GM13976 (cell line): ENCODE data around the gene ATXN1.

Source experiments
- DNase-seq: peaks from one replicate; pipeline ENCODE4 v3.0.0; 2012; ENCODE audit warnings: low spot score
- in situ Hi-C: fragments of 300-500 bp; cut with MboI; formaldehyde crosslinking; loops from one replicate; pipeline ENCODE4 v1.12.0; 2022; ENCODE audit warnings: low sequenced_read_pairs, mixed read lengths, inconsistent platforms; ENCODE audit not compliant: unreplicated experiment
- TF ChIP-seq, protein P1 (sequence below): IDR thresholded peaks from 2 replicates; pipeline ENCODE4 v1.5.1; 2012; ENCODE audit warnings: borderline replicate concordance, mild to moderate bottlenecking; ENCODE audit not compliant: insufficient read depth; ENCODE audit errors: extremely low read depth, missing control alignments, control extremely low read depth

ATXN1 gene

DNA sequence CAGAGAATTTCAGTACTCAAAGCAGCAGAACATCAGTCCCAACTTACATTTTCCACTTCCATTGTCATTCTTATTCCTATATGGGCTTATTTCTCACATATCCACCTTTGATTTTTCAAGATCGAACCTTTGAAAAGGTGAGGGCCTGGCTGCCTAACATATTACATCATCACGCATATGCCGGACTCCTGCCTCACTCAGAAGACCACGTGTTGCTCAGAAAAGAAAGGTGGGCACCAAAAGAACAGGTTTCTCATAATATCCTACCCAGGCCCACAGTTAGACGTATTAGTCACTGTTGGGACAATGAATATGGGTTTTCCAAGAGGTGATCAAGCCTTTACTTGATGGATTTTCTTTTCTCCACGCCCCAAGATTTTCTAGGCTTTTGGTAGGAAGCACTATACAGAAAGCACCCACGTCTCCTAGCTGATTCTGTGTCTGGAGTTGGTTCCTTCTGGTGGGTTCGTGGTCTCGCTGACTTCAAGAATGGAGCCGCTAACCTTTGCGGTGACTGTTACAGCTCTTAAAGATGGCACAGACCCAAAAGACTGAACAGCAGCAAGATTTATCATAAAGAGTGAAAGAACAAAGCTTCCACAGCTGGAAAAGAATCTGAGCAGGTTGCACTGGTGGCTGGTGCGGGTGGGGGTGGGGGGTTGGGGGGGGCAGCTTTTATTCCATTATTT, 168.9 kb downstream of the ATXN1 start:
- in situ Hi-C loops: no loop called here
- no peak for DNase-seq
- TF ChIP-seq, protein P1, sequence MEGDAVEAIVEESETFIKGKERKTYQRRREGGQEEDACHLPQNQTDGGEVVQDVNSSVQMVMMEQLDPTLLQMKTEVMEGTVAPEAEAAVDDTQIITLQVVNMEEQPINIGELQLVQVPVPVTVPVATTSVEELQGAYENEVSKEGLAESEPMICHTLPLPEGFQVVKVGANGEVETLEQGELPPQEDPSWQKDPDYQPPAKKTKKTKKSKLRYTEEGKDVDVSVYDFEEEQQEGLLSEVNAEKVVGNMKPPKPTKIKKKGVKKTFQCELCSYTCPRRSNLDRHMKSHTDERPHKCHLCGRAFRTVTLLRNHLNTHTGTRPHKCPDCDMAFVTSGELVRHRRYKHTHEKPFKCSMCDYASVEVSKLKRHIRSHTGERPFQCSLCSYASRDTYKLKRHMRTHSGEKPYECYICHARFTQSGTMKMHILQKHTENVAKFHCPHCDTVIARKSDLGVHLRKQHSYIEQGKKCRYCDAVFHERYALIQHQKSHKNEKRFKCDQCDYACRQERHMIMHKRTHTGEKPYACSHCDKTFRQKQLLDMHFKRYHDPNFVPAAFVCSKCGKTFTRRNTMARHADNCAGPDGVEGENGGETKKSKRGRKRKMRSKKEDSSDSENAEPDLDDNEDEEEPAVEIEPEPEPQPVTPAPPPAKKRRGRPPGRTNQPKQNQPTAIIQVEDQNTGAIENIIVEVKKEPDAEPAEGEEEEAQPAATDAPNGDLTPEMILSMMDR: no peak

DNA sequence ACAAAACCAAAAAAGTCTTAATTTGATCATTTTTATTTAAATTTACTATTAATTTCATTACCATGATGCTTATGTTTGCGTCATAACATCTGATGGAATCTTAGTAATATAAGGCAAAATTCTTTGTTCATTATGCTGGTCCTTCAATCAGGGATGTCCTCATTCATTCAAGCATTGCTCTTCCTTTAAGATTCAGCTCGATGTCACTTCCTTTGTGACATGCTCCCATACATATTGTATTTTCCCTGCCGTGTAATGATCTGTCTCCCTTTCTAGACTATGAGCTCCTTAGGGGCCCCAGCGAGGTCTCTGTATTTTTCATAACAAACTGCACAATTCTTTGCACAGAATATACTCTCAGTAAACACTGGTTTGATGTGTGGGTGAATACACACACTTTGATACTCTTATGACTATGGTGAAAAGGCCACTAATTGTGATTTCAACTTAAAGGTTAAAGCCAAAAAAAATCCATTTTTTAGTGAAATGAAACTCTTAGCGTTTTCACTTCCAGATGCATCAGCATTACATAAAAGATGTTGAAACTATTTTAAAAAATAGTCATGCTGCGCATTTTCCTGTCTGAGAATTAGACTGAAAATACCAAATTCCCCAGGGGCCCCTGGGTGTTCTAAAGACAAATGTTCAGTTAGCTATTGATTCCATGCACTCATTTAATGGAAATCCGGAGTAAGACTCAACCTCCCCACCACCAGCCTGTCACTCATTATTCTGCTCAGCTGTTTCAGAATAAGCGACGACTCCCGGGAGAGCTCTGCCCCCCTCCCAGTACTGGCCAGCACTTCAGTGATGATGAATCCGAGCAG, 169.7 kb downstream of the ATXN1 start:
- DNase-seq: peak; percentile 66
- in situ Hi-C loops: no loop called here

DNA sequence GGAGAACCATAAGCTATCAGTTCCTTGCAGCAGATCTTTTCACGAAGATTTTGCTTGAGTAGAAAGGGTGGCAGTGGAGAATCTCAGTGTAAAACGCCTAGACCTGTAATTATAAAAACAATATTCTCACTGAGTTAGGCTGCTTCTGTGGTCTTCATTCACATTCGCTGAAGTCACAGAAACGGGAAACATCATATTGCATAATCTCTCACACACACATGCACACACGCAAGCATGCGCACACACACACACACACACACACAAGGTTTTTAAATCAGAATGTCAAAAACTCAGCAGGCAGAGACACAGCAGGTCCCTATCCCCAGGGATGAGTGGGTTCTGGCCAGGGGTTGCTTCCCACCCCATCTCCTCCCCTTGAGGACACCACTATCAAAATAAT, 175.5 kb downstream of the ATXN1 start:
- TF ChIP-seq, protein P1: no peak
- DNase-seq: no peak
- in situ Hi-C loops: no loop called here

More for the DNA sequence above, 169.7 kb downstream of the ATXN1 start:
- TF ChIP-seq, protein P1: no peak

DNA sequence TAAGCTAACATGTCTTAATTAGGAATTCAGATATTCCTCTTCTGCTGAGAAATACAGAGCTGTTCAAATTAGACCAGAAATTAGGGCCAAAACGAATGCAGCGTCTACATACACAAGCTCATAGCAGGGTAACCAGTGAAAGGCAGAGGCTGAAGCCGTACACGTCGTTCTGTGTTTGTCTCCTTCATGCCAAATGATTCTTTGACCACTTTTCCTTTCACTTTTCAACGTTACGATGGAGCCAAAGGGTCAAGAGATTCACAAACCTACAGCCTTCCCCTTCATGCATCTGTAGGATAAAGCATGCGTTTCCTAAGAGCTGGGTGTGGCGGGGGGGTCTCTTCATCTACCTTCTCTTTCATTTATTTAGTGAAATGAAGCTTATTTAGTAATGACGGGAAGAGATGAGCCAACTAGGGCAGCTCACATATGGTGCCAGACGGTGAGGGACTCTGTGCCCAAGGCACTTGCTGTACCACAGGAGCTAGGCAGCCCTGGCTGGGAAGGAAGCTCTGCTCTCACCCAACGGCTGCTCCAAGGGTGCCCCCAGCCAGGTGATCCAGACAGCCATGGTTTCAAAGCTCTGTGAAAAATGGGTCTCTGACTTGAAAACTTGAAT, 178.0 kb downstream of the ATXN1 start:
- TF ChIP-seq, protein P1: no peak
- in situ Hi-C loops: no loop called here
- DNase-seq: no peak

DNA sequence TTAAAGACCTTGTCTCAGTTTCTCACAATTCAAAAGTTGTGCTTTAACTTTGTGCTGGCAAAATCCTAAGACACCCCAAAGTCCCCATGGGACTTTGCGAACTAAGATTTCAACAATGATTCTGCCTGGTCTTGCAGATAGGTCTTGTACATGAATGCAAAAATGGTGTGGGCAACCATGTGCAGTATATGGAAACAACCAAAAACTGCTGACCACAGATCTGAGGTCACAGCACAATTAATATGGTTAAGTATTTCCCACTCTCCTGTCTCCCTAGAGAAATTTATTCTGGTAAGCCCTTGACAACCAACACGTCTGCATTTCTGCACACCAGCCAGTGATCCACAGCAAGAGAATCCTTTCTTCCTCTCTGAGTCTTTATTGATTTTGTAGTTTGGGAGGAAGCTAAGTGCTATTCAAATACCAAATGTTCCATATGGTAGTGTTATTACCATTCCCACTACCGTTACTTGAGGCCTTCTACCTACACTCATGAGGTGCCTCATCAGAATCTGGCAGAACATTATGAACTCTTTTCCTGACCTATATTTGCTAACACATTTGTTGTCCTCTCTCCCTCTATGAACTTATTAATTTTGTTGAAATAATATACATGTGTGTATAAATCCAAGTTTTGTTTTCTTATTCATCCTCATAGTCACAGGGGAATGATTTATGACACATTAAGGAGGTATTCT, 178.7 kb downstream of the ATXN1 start:
- no peak for DNase-seq
- in situ Hi-C loops: no loop called here
- TF ChIP-seq, protein P1: no peak

DNA sequence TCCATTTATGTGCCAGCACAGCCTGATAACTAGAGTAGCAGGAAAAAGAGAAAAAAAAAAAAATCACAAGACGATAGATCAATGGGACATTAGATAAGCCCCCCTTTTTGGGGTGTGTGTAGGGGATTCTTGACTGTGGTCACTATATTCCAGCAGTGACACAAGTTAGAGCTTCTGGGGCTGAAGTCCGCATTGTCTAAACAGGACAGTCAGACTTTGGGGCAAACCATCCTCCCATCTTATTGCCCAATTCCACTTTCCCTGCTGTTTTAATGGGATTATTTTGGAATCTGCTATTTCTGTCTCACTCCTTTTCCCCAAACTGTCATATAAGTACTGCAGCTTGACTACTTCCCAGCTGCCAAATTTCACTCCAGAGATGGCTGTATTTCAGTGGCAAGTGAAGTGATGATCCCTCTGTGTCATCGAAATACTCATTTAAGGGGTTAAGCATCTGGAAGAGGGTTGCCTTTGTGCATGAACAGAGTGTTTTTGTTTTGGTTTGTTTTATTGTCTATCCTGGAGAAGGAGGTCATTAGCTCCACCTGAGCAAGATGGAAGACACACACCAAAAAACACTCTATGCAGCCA, 182.5 kb downstream of the ATXN1 start:
- DNase-seq: no peak
- TF ChIP-seq, protein P1: no peak
- in situ Hi-C loops: no loop called here
